C4-2B (cell line): ENCODE data around the gene SYT8.

Experiments
- ZFX ChIP-seq: fragments of 450-650 bp; IDR thresholded peaks from 2 replicates; pipeline ENCODE4 v1.6.1; 2017
- TF ChIP-seq, protein P1 (sequence below): fragments of 450-650 bp; conservative IDR thresholded peaks from 2 replicates; pipeline ENCODE4 v1.5.1; 2017; ENCODE audit warnings: mild to moderate bottlenecking

DNA sequence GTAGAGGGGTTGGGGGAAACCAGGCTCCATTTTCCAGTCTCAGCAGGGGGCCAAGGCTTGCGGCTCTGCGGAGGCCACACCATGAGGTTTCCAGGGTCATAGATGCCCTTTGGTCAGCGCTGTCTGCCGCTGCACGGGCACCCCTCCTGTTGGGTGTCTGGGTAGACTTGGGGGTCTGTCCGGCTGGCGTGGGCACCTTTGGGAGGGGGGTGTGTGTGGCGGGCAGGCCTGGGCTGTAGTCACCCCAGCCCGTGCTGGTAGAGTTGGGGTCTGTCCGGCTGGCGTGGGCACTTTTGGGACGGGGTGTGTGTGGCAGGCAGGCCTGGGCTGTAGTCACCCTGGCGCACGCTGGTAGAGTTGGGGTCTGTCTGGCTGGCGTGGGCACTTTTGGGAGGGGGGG is 36.7 kb downstream of the SYT8 start:
- TF ChIP-seq, protein P1, sequence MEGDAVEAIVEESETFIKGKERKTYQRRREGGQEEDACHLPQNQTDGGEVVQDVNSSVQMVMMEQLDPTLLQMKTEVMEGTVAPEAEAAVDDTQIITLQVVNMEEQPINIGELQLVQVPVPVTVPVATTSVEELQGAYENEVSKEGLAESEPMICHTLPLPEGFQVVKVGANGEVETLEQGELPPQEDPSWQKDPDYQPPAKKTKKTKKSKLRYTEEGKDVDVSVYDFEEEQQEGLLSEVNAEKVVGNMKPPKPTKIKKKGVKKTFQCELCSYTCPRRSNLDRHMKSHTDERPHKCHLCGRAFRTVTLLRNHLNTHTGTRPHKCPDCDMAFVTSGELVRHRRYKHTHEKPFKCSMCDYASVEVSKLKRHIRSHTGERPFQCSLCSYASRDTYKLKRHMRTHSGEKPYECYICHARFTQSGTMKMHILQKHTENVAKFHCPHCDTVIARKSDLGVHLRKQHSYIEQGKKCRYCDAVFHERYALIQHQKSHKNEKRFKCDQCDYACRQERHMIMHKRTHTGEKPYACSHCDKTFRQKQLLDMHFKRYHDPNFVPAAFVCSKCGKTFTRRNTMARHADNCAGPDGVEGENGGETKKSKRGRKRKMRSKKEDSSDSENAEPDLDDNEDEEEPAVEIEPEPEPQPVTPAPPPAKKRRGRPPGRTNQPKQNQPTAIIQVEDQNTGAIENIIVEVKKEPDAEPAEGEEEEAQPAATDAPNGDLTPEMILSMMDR = no peak
- TF ChIP-seq ZFX = no peak
